Esophagus squamous epithelium (tissue), 5 donors: ENCODE data around the gene ADARB2. TPM values are rescaled to one million over a fixed set of nuclear protein-coding genes. Genes with fewer than 3 reads are reported as not detected.

Experiments
- DNase-seq: peaks from one replicate; lab custom pipeline; 2025; lab: John Stamatoyannopoulos, UW
- H3K27ac ChIP-seq, 4 donors: fragments of 200-600 bp; sonication (generic); one replicate each; pipeline ENCODE4 v1.5.1; 2016 to 2019; ENCODE audit warnings: mild to moderate bottlenecking in 1 of 4
- H3K27me3 ChIP-seq, 4 donors: fragments of 200-600 bp; sonication (generic); 1 replicate in 3 of 4; 2 replicates in 1 of 4; pipeline versions ENCODE4 v1.5.1 to v1.6.0; 2017 to 2021; ENCODE audit warnings: antibody characterized with exemption in 1 of 4
- H3K36me3 ChIP-seq, 3 donors: fragments of 200-600 bp; sonication (generic); one replicate each; pipeline ENCODE4 v1.5.1; 2016 to 2019
- H3K4me1 ChIP-seq, 3 donors: fragments of 200-600 bp; sonication (generic); one replicate each; pipeline ENCODE4 v1.5.1; 2017 to 2019
- H3K4me3 ChIP-seq, 4 donors: fragments of 200-600 bp; sonication (generic); 1 replicate in 3 of 4; 2 replicates in 1 of 4; pipeline ENCODE4 v1.5.1; 2016 to 2019; ENCODE audit warnings: mild to moderate bottlenecking in 2 of 4, moderate library complexity in 1 of 4
- H3K9me3 ChIP-seq, 3 donors: fragments of 200-600 bp; sonication (generic); one replicate each; pipeline ENCODE4 v1.5.1; 2016 to 2019
- POLR2A ChIP-seq, 4 donors: fragments of 450-650 bp; IDR thresholded peaks; one replicate each; pipeline ENCODE4 v1.6.1; 2017; ENCODE audit warnings: antibody characterized with exemption in 4 of 4, mild to moderate bottlenecking in 4 of 4, moderate library complexity in 3 of 4
- WGBS, 2 donors: methylation state at CpG; one replicate each; pipeline ENCODE4 v1.1.5; 2018; 5-methylcytosine and 5-hydroxymethylcytosine counted together
- intact Hi-C: fragments of 100-400 bp; cut with DNase I; formaldehyde crosslinking; loops from one replicate; pipeline ENCODE4 v1.15.0; 2022
- total RNA-seq, 4 donors: library from RNA; depleted of rRNA; stranded (reverse); fragments of >200 nt; gene quantifications; one replicate each; pipeline ENCODE4 v1.1.0, GENCODE V29; 2016
- TF ChIP-seq, protein P1 (sequence below), 6 experiments: fragments of 450-650 bp in 4 of 6; fragments of 200-600 bp in 2 of 6; sonication (generic) in 2 of 6; IDR thresholded peaks; one replicate each; pipeline ENCODE4 v1.5.1; 2016 to 2019; ENCODE audit warnings: antibody characterized with exemption in 6 of 6, mild to moderate bottlenecking in 4 of 6, moderate library complexity in 4 of 6
- donor health status: DM: yes; HTN: yes; CAD: no.

ADARB2 gene
- total RNA-seq, 4 donors from 2014 or later = 0.21 to 3.5 (median 1.5) TPM

DNA sequence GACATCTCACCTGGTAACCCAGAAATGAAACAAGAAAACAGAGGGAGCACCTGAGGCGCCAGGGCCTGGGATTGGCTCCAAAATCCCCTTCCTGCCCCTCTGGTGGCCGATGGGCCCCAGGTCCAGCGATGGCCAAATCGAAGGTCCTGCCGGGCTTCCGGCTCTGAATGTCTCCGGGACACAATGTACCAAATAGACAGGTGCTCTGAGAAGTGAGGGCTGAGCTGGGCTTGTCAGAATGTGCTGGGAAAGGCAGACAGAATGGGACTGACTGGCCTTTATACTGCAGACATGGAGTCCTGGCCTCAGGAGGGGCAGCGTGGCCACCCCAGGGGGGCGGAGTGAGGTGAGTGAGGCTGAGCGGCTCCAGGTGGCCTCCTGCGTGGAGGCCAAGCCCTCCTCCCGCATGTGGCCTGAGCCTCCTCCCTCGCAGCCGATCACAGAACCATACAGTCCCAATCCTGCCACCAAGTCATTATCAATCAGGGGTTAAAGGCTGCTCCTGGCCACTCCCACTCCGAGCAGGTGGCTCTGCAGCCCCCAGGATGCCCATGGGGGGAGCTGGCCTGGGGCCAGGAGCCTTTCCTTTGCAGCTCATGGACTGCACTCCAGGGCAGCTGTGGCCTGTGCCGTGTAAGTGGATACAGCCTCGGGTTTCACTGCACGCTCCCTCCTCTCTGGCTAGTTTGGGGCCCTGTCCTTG is 185.5 kb downstream of the ADARB2 start:
- H3K27ac ChIP-seq = no peak overlapping the region

DNA sequence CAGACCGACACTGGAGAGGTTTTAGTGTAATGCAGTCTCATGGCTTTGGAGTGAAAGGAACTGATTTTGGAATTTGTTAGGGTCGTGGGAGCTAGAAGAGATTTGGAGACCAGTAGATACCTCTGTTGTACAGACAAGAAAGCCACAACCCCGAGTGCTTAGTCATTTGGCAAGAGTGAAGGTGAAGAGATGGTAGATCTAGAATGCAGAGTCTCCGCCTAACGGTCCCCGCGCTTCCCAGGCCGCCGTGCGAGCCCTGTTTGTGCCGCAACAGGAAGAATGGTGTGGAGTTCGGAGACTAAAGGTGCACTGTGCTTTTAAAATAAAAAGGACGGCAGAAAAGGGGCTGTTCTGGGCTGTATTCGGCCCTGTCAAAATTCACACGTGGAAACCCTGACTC is 186.7 kb downstream of the ADARB2 start:
- no peak overlapping the region for H3K27ac ChIP-seq
- no peaks in the 10 kb centered on the region for H3K36me3 ChIP-seq
- no peak for TF ChIP-seq POLR2A (IDR thresholded peaks at IDR 0.05)
- TF ChIP-seq, protein P1, sequence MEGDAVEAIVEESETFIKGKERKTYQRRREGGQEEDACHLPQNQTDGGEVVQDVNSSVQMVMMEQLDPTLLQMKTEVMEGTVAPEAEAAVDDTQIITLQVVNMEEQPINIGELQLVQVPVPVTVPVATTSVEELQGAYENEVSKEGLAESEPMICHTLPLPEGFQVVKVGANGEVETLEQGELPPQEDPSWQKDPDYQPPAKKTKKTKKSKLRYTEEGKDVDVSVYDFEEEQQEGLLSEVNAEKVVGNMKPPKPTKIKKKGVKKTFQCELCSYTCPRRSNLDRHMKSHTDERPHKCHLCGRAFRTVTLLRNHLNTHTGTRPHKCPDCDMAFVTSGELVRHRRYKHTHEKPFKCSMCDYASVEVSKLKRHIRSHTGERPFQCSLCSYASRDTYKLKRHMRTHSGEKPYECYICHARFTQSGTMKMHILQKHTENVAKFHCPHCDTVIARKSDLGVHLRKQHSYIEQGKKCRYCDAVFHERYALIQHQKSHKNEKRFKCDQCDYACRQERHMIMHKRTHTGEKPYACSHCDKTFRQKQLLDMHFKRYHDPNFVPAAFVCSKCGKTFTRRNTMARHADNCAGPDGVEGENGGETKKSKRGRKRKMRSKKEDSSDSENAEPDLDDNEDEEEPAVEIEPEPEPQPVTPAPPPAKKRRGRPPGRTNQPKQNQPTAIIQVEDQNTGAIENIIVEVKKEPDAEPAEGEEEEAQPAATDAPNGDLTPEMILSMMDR (IDR thresholded peaks at IDR 0.05) = no peak
- no peak for DNase-seq
- intact Hi-C loops = no loop called here
- no peaks in the 10 kb centered on the region for H3K4me1 ChIP-seq
- H3K27me3 ChIP-seq = no peaks in the 10 kb centered on the region
- 84 to 86% methylated on average over 13 to 15 of the region's 15 CpGs for WGBS, 2 donors
- H3K4me3 ChIP-seq = no peak overlapping the region
- no peaks in the 10 kb centered on the region for H3K9me3 ChIP-seq

More for the DNA sequence above, 185.5 kb downstream of the ADARB2 start:
- no peaks in the 10 kb centered on the region for H3K27me3 ChIP-seq
- no peak overlapping the region for H3K4me3 ChIP-seq
- H3K36me3 ChIP-seq = no peaks in the 10 kb centered on the region
- H3K9me3 ChIP-seq = no peaks in the 10 kb centered on the region
- 79 to 90% methylated on average over 4 to 11 of the region's 18 CpGs for WGBS, 2 donors
- no peaks in the 10 kb centered on the region for H3K4me1 ChIP-seq
- intact Hi-C loops = no loop called here
- no peak for DNase-seq
- TF ChIP-seq, protein P1 (IDR thresholded peaks at IDR 0.05) = no peak
- no peak for TF ChIP-seq POLR2A (IDR thresholded peaks at IDR 0.05)

DNA sequence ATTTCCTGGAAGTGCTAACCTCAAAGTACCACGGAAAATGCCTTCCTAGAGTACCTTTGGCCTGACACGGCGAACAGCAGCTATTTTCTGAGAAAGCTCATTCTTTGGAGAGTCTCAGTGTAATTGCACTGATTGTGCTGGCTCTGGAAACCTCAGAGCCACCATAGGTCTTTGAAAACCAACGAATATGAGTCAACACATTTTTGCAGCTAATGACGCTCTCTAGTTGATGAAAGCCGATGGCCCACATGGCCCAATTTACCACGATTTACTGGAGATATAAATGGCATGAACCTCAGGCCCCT is 187.1 kb downstream of the ADARB2 start:
- H3K4me3 ChIP-seq = no peak overlapping the region
- 79 to 81% methylated on average over 7 of the region's 7 CpGs for WGBS, 2 donors
- no peaks in the 10 kb centered on the region for H3K9me3 ChIP-seq
- TF ChIP-seq POLR2A (IDR thresholded peaks at IDR 0.05) = no peak
- TF ChIP-seq, protein P1 (IDR thresholded peaks at IDR 0.05) = no peak
- no peaks in the 10 kb centered on the region for H3K4me1 ChIP-seq
- intact Hi-C loops = no loop called here
- H3K27me3 ChIP-seq = no peaks in the 10 kb centered on the region
- no peaks in the 10 kb centered on the region for H3K36me3 ChIP-seq
- H3K27ac ChIP-seq = no peak overlapping the region
- no peak for DNase-seq

DNA sequence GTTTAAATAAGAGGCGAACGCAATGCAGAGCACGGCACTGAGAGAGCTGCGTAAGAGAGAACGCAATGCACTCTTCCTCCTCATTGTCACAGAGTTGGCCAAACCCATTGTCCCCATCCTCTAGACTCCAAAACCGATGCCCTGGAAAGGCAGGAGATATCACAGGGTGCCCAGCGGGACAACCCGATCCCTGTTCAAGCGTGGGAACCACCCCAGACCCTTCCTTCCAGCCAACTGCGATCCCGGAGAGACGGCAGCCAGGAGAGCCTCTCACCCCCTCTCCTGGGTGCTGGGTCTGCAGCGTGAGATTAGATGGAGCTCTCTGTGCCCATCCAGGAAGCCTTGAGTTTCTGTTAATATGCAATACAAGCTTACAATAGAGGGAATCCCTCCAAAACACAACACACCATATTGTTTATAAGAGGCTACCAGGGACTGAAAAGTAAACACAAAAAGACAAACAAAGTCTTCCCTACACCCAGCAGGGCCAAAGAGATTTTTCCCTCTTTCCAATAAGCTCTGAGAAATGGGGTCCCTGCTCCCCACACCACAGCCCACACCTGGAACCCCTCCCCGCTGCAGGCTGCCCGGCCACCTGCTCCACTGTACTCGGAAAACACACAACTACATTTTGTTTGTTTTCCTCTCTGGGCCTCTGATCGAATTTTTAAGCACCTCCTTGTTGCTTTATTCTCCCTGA is 187.6 kb downstream of the ADARB2 start:
- WGBS, 2 donors = 68 to 75% methylated on average over 9 to 16 of the region's 17 CpGs
- H3K4me3 ChIP-seq = no peak overlapping the region
- DNase-seq = no peak
- no peaks in the 10 kb centered on the region for H3K4me1 ChIP-seq
- no peak for TF ChIP-seq POLR2A (IDR thresholded peaks at IDR 0.05)
- TF ChIP-seq, protein P1 (IDR thresholded peaks at IDR 0.05) = no peak
- no peaks in the 10 kb centered on the region for H3K27me3 ChIP-seq
- no peaks in the 10 kb centered on the region for H3K36me3 ChIP-seq
- no peak overlapping the region for H3K27ac ChIP-seq
- no peaks in the 10 kb centered on the region for H3K9me3 ChIP-seq
- intact Hi-C loops = no loop called here

DNA sequence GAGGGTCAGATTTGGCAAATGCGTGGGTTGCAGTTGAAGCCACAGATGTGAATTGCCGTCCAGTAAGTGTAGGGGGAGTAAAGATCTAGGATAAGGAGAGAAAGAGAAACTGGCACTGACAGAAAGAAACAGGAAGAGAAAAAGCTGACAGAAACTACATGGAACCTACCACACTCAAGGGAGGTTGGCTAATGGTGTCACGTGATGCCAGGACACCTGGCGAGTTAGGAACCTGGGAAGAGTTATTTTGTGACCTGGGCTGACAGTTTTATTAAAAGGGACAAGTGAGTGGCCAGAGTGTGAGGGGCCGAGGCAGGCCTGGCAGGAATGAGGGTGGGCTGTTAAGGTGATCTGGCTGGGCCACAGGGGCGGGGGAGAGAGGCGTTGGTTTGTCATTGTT is 188.7 kb downstream of the ADARB2 start:
- Histone ChIP-seq H3K9me3 (no peaks in the 10 kb centered on the region), H3K27me3 (no peaks in the 10 kb centered on the region), H3K36me3 (no peaks in the 10 kb centered on the region), H3K27ac (no peak overlapping the region), H3K4me3 (no peak overlapping the region), H3K4me1 (no peaks in the 10 kb centered on the region)
- TF ChIP-seq POLR2A (IDR thresholded peaks at IDR 0.05) = no peak
- TF ChIP-seq, protein P1 (IDR thresholded peaks at IDR 0.05) = no peak
- DNase-seq = no peak
- intact Hi-C loops = no loop called here
- 84 to 86% methylated on average over 7 of the region's 7 CpGs for WGBS, 2 donors
